Colon (tissue), 2 donors: Measurements from ENCODE around the gene KCNQ4.

Experiments
- FAIRE-seq: peaks from 2 replicates; lab custom pipeline; 2012; peaks lifted over from hg19 to GRCh38; lab: Jason Lieb, UNC
- donor health status: control.
- donor health status: control.

Gene KCNQ4

DNA sequence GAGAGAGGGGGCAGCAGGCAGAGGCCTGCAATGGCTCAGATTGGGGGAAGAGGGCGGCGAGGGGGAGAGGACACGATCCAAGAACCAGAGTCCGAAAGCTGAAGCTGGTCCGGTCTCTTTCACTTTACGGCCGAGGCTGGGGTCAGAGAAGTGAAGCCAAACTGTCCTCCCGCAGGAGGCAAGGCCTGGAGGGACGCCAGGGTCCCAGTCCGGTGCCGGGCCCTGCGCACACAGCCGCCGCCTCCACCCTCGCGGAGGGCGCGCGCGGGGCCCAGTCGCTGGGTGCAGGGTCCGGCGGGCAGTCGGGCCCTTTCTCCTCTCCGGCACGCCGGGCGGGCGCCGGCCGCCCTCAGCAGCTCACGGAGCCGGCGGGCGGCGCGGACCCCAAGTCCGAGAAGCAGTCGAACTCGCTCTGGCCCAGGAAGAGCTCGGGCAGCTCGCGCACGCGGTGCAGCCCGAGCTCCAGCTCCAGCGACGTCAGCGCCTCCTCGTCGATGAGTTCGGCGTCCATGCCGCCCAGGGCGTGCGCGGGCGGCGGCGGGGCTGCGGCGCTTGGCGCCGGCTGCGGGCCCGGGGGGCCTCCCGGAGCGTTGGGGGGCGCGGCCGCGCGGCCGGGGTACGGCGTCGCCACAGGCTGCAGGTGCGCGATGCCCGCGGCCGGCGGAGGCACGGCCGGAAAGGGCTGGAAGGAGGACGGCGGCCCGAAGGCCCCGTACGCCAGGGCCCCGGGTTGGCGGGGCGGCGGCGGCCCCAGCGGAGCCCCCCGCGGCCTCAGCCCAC lies 77.8 kb downstream of the KCNQ4 start:
- FAIRE-seq = no peak

DNA sequence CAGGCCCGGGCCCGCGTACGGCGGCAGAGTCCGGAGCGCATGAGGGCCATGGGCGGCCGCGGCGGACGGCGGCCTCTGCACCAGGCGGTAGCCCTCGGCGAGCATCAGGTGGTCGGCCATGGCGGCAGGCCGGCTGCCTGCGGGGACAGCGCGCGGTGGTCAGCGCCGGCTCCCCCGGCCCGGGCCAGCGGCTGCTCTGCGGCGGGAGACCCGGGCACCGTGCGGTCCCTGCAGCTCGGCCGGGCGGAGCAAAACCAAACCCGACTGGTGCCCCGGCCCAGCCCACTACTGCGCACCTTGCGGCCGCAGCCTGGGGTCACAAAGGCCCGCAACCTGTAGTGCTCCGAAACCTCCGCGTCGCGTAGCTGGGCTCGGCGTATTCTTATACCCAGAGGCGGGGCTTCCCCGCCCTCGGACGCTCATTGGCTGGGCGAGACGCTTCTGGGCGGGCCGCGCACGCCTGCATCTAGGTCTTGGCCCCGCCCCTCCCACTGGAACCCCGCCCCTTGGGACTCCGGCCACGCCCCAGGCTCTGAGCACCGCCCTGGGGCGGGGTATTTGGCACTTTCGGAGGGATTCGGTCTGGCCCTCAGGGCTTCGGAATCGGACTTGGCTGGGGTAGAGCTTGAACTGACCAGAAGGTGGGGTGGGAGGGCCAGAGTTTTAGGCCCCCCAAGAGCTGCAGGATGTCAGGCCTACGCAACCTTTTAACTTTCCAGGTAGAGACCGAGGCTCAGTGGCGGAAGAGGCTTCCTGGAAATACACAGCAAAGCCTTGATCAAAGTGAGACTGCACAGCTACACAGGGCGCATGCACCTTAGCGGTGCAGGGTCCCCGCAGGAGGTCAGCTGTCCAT lies 78.6 kb downstream of the KCNQ4 start, which contains the start of gene CITED4:
CITED4 (minus strand) TSS at position 356 of the 856 bp plus-strand sequence; CDS start at position 120, 236 bp downstream.
- FAIRE-seq = no peak

DNA sequence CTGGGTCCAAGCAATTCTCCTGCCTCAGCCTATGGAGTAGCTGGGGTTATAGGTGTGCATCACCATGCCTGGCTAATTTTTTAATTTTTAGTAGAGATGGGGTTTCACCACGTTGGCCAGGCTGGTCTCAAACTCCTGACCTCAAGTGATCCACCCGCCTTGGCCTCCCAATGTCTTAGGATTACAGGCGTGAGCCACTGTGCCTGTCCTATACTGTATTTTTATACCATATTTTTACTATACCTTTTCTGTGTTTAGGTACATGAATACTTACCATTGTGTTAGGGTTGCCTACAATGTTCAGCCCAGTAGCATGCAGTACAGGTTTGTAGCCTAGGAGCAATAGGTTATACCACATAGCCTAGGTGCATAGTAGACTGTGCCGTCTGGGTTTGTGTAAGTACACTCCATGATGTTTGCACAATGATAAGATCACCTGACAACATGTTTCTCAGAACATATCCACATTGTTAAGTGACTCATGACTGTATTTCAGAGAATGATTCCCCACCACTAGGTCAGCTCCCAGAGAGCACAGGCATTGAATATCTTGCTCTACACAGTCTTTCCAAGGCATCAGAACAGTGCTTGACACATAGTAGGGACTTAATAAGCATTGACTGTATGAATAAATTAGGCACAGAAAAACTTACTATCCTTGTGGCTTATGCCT lies 84.6 kb downstream of the KCNQ4 start:
- no peak for FAIRE-seq

DNA sequence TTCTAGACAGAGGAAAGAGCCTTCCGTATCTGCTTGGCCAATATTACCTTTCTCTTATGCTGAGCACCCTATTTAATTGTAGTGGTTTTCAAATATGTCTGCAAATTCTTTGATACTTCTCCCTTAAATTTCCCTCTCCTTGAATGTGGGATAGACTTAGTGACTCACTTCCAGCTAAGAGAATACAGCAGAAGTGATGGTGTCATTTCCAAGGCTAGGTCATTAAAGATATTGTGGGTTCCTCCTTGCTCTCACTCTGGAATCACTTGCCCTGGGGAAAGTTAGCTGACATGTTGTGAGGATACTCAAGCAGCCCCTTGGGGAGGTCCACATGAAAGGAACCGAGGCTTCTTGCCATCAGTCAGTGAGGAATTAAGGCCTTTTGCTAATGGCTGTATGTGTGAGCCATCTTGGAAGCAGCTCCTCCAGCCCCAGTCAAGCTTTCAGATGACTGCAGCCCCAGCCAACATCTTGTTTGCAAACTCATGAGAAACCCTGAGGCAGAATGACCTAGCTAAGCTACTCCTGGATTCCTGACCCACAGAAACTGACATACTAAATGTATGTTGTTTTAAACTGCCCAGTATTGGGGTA lies 86.6 kb downstream of the KCNQ4 start:
- FAIRE-seq = no peak

DNA sequence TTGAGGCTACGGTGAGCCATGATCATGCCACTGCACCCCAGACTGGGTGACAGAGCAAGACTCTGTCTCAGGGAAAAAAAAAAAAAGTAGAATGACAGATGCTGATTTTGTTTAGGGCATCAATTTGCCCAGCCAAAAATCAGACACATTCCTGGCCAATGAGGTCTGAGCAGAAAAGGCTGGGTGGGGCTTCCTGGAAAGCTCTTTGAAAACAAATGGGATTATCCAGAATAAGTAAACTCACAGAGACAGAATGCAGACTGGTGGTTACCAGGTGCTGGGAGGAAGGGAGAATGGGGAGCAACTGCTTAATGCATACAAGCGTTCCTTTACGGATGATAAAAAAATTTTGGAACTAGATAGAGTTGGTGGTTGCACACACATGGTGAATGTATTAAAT lies 88.7 kb downstream of the KCNQ4 start:
- no peak for FAIRE-seq

DNA sequence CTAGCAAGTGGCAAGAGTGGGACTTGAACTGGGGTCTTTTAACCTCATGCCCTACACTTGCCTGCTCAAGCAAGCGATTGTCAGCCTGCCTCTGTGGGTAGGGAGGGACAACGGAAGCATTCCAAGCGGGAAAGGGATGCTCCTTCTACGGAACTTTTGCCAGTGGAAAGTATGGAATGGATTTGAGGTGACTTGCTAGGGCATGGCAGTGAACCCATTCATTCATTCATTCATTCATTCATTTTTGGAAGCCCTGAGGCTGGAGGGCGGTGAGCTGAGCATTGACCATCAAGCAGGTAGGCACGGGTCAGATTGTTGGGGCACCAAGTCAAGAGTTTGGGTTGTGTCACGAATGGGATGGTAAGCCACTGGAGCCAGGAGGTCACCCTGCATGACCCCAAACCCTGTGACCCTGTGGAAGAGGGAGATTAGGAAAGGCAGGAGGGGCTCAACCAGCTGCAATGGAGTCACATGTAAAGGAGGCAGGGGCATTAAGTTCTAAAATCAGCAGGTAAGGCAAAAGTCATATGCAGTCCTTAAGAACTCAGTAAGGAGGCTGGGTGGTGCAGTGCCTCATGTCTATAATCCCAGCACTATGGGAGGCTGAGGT lies 90.4 kb downstream of the KCNQ4 start:
- no peak for FAIRE-seq

DNA sequence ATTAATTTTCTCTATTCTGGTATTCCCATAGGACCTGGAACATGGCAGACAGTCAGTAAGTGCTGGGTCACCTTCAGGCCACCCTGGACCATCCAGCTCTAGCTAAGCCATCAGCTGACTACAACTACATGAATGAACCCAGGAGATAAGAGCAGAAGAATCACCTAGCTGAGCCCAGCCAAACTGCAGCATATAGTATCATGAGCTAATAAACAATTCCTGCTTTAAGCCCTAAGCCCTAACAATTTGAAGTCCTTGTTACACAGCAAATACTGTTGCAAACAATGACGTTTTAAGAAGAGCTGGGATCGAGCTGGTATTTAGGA lies 92.8 kb downstream of the KCNQ4 start:
- FAIRE-seq = no peak

DNA sequence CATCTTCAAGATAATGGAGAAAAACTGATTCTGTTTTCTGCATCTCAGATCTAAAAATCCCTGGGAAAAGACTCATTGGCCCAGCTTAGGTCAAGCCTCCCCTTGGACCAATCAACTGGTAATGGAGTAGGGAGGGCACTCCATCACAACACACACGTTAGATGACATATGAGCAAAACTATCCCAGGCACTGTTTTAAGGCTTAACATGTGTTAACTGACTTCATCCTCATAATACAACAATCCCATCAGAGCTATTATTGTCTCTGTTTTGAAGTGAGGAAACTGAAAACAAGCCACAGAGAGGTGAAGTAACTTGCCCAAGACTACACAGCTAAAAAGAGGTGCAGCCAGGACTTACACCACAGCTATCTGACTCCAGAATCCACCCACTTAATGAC lies 93.3 kb downstream of the KCNQ4 start:
- no peak for FAIRE-seq

DNA sequence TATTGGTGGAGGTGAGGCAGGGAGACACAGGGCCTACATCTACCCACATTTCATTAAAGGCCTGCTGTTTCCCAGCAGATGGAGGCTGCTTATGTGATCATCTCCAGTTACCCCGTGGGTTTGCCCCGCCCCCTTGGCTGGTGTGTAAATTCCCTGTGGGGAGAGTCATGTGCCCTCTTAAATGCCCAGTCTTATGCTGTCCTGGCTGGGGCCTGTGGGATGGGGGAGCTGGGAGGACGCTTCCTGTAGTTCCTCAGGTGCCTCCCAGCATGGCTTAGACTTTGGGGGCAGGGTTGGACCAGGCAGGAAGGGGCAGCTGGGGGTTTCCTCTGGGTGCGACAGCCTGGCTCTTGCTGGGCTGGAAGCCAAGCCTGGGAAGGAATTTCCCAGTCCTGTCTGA lies 94.1 kb downstream of the KCNQ4 start:
- no peak for FAIRE-seq

DNA sequence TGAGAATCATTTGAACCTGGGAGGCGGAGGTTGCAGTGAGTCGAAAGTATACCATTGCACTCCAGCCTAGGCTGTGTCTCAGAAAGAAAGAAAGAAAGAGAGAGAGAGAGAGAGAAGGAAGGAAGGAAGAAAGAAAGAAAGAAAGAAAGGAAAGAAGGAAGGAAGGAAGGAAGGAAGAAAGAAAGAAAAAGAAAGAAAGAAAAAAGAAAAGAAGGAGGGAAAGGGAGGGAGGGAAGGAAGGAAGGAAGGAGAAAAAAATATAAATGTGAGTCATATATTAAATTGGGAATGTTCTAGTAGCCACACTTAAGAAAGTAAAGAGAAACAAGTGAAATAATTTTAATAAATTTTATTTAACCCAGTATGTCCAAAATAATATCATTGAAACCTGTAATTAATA lies 95.3 kb downstream of the KCNQ4 start:
- no peak for FAIRE-seq

DNA sequence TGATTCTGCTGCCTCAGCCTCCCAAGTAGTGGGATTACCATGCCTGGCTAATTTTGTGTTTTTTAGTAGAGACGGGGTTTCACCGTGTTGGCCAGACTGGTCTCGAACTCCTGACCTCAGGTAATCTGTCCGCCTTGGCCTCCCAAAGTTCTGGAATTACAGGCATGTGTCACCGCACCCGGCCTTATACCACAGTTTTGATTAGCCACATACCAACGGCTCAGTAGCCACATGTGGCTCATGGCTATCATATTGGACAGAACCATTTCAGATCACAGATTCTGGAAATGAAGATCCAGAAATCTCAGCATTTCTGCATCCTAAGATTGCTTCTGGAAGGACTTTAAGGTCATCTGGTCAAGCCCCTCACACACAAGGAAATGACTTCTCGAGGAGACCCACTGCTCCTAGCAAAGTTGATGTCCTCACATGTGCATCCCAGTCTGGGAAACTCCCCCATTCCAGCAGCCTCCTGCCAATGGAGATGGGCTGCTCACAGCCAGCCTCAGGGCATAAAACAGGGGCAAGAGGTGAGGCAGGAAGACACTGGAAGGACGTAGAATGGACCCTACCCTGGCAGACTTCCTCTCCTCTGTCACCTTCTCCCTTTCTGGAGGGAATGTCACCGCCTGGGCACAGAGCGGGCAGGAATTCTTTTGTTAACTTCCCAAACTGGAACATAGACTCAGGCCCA lies 96.0 kb downstream of the KCNQ4 start:
- FAIRE-seq = no peak

DNA sequence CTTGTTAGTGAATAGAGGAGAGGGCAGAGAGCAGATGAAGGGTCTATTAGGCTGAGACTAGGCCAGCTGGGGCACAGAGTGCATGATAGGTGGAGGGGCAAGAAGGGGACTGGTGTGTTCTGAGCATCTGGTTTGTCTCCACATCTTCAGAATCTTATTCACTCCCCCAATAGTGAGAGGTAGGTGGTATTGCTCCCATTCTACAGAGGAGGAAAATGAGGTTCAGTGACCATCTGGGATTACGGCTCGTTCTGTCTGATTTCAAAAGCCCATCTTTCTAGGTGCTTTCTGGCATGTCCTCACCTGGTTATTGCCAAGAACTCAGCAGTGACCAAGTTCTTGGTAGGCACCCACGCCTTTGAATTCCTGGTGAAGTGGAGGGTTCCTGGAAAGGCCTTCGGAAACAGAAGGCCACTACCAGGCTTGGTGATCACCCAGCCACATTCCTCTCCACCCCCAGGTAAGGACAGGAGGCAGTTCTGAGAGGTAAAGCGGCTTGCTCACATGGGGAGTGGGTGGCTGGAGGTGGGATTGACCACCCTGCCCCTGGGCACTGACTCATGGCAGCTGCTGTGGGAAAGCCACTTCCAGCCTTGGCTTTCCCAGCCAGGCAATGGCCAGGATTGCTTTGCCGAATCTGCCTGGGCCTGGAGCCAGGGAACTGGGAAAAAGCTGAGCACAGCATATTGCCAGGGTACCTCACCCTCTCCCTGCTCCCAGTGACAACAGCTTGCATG lies 97.4 kb downstream of the KCNQ4 start:
- FAIRE-seq = no peak

DNA sequence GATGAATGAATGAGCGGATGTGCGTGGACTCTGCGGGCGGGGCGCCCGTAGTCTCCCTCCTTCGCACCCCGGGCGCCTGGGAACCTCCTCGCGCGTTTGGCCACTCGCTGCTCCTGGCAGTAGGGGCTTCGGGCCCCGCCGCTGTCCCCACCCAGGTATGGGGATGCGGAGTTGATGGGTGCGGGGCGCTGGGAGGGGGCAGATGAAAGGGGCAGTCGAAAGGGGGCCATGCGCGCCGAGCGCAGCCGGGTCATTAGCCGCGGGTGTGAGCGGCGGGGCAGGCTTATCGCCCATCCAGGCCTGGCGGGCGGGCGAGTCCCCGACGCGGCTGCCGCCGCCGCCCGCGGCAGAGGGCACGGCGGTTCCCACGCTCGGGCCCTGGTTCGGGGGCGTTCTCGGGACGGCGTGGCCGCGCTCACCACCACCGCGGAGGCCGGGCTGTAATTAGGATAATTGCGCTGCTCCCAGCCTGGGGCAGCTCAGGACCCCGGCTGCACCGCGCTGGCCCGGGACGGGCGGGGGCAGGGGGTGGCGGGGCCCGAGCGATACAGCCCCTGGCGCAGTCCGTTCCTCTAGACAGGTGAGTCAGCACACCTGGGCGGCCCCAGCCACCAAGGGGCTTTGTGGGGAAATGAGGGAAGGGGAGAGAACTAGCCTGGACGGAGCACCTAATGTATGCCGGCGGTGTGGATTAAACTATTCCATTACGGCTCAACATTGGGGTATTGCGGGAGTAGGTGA lies 100.6 kb downstream of the KCNQ4 start:
- FAIRE-seq = no peak

DNA sequence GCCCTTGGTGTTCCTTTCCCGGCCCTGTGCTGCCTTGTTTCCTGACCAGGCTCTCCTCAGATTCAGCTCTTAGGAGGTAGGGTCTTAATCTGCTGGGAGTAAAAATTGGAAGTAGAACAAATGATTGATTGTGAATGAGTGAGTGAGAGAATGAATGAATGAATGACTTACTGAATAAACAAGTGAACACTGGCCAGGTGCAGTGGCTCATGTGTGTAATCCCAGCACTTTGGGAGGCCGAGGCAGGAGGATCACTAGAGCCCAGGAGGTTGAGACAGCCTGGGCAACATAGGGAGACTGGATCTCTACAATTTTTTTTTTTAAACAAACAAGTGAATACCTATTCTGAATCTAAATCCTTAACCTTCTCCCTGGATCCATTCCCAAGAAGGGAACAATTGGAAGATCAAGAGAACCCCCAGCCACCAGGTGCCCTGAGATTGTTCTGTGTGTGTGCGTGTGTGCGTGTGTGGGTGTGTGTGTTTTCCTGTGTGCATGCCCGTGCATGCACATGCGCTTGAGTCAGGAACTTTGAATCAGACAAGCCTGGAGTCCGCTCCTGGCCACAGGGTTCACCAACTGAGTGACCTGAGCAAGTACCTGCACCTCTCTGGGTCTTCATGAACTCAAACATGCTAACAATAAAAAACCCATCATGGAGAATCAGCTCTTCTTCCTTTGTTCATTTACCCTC lies 102.9 kb downstream of the KCNQ4 start:
- FAIRE-seq = no peak

DNA sequence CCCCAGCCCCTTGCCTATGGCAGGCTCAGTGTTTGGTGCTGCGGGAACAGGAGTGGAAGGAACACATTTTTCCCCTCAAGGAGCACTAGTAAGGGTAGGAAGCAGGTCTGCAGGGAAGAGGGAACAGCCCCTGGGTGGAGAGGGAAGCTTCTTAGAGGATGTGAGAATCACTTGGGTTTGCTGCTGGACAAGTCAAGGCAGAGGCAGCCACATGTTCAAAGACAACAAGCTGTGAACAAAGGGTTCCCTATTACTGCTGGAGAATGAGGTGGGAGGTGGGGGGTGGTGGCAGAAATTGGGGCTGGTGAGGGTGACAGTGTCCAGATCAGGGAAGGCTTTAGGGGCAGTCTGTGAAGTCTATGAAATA lies 103.4 kb downstream of the KCNQ4 start:
- FAIRE-seq = no peak

DNA sequence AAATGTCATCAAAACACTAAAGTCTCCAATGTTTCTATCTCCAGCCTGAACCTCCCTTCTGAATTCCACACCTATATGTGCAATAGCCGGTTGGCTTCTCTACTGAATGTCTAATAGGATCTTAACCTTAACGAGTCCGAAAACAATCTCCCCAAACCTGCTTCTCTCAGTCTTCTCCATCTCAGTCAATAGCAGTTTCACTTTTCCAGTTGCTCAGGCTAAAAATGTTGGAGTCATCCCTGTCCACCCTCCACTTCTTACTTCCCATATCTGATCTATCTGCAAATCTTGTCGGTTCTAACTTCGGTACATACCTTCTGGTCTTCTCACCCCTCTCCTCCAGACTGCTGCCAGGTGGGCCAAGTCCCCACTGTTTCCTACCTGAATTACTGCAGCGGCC lies 104.1 kb downstream of the KCNQ4 start:
- FAIRE-seq = no peak
